ENCODE data around the gene AIP.

The AIP gene

GRCh38 chr11:67482827-67483798 is at the start of gene AIP:
Gene AIP (plus strand): TSS chr11:67483026. CDS start chr11:67483159, 133 bp downstream.
- peak; percentile 98 for DNase-seq (ENCODE audit: low read depth)

GRCh38 chr11:67433536-67434394 is 49.1 kb upstream of the AIP start:
- no peak for DNase-seq (ENCODE audit: low read depth)

GRCh38 chr11:67434395-67434881 is 48.4 kb upstream of the AIP start:
- no peak for DNase-seq (ENCODE audit: low read depth)

GRCh38 chr11:67435031-67435726 is 47.6 kb upstream of the AIP start:
- no peak for DNase-seq (ENCODE audit: low read depth)

- DNase-seq (ENCODE audit: low read depth), result no peak
Observed at GRCh38 chr11:67435727-67436458, 46.9 kb upstream of the AIP start.

- DNase-seq (ENCODE audit: low read depth), result no peak
Observed at GRCh38 chr11:67436459-67437081, 46.3 kb upstream of the AIP start.

- DNase-seq (ENCODE audit: low read depth), result no peak
Observed at GRCh38 chr11:67437082-67437808, 45.6 kb upstream of the AIP start, which contains the start of gene PTPRCAP. Gene PTPRCAP (minus strand): TSS chr11:67437682. CDS start chr11:67437619, 63 bp downstream.

- DNase-seq (ENCODE audit: low read depth), result no peak
Observed at GRCh38 chr11:67437809-67438157, 45.0 kb upstream of the AIP start.

GRCh38 chr11:67438158-67438902 is 44.5 kb upstream of the AIP start:
- DNase-seq (ENCODE audit: low read depth), result no peak

- DNase-seq (ENCODE audit: low read depth), result no peak
Observed at GRCh38 chr11:67439321-67440228, 43.3 kb upstream of the AIP start.

GRCh38 chr11:67440229-67441097 is 42.4 kb upstream of the AIP start:
- no peak for DNase-seq (ENCODE audit: low read depth)

- no peak for DNase-seq (ENCODE audit: low read depth)
Observed at GRCh38 chr11:67441098-67441563, 41.7 kb upstream of the AIP start.

GRCh38 chr11:67441731-67442351 is 41.0 kb upstream of the AIP start:
- no peak for DNase-seq (ENCODE audit: low read depth)

- no peak for DNase-seq (ENCODE audit: low read depth)
Observed at GRCh38 chr11:67442504-67443404, 40.1 kb upstream of the AIP start.

GRCh38 chr11:67445515-67445914 is 37.3 kb upstream of the AIP start:
- DNase-seq (ENCODE audit: low read depth), result no peak

GRCh38 chr11:67448220-67448609 is 34.6 kb upstream of the AIP start:
- no peak for DNase-seq (ENCODE audit: low read depth)
